ENCODE measurements around the gene JAM3. TPM values are rescaled to one million over a fixed set of nuclear protein-coding genes. Genes with fewer than 3 reads are reported as not detected.

The JAM3 gene
- total and polyA plus RNA-seq, 10 of the 15 experiments (the other 5 are each of a cell fraction or from before 2014, with no cell fraction given): 0.04 to 1.1 (median 0.32) TPM; not detected in 1

GRCh38 chr11:134024420-134025081 lies 44.3 kb upstream of the JAM3 start (continued):
- TF ChIP-seq PAX5 (IDR thresholded peaks at IDR 0.05; ENCODE audit: borderline replicate concordance, low read depth, low read length): no peak
- TF ChIP-seq ZZZ3 (IDR thresholded peaks at IDR 0.05; ENCODE audit: control insufficient read depth, insufficient read length, low read depth): no peak
- TF ChIP-seq FOS (IDR thresholded peaks at IDR 0.05; ENCODE audit: borderline replicate concordance, extremely low read depth, insufficient read length): no peak
- TF ChIP-seq EGR1 (IDR thresholded peaks at IDR 0.05; ENCODE audit: borderline replicate concordance in 1 of 2, low read depth in 2 of 2, low read length in 2 of 2): no peak
- no peak for TF ChIP-seq STAT1 (conservative IDR thresholded peaks at IDR 0.05)

GRCh38 chr11:134025082-134025429 lies 43.8 kb upstream of the JAM3 start:
- H3K9me3 ChIP-seq (replicated peaks; ENCODE audit: control insufficient read depth, insufficient read depth, low read length): no peaks in the 10 kb centered on the region
- peaks cover 0 to 9% of the 10 kb centered on the region in 2 experiments; a peak in 2 of 4 replicates for H3K27me3 ChIP-seq (replicated peaks in 1 of 2; ENCODE audit: control insufficient read depth in 2 of 2, insufficient read depth in 2 of 2, low read length in 1 of 2)
- CTCF ChIA-PET: interaction anchor here (1.6 kb wide), 1 partner anchor 97 kb away, joined by 4 read pairs; no protein-coding TSS in a partner anchor
- ATAC-seq (no peak), DNase-seq (ENCODE audit: low read depth, low spot score) (no peak), FAIRE-seq (no peak)
- no peaks in the 10 kb centered on the region for H4K20me1 ChIP-seq (ENCODE audit: control insufficient read depth, insufficient read depth)
- in situ Hi-C loops (cut with MboI) (no loop called here), intact Hi-C loops (cut with micrococcal nuclease; ENCODE audit: unreplicated experiment) (no loop called here)
- no peaks in the 10 kb centered on the region for H3K36me3 ChIP-seq (ENCODE audit: control insufficient read depth in 2 of 2, insufficient read depth in 2 of 2, low read length in 1 of 2)
- H3K4me1 ChIP-seq (ENCODE audit: control insufficient read depth, insufficient read depth, low read length): no peaks in the 10 kb centered on the region
- no peaks in the 10 kb centered on the region for H3K79me2 ChIP-seq (ENCODE audit: control insufficient read depth, insufficient read depth, low read length)
- no peak overlapping the region for H3K27ac ChIP-seq (ENCODE audit: control insufficient read depth, insufficient read depth)
- H3K4me3 ChIP-seq: no peak overlapping the region
- BruUV-seq (replicated peaks): no TSS peak
- SMC1A ChIA-PET (ENCODE audit: uncharacterized antibody, unreplicated experiment): no interaction called here
- no peak overlapping the region for H2AFZ ChIP-seq (ENCODE audit: control insufficient read depth, low read depth, low read length)
- H3K4me2 ChIP-seq (ENCODE audit: control insufficient read depth, insufficient read depth): no peak overlapping the region
- no peak overlapping the region for H3K9ac ChIP-seq (ENCODE audit: control insufficient read depth, insufficient read depth, low read length)
- POLR2A ChIA-PET: no interaction called here
- RAD21 ChIA-PET (ENCODE audit: unreplicated experiment): no interaction called here
- 44% methylated on average over 12 of the region's 12 CpGs for WGBS (ENCODE audit: insufficient coverage, insufficient replicate concordance, low lambda C conversion rate, missing lambda C conversion rate)
- no peak for TF ChIP-seq PBX3 (IDR thresholded peaks at IDR 0.05; ENCODE audit: insufficient replicate concordance, low read depth, low read length)
- no peak for TF ChIP-seq PRDM15 (CRISPR knock-in tag; IDR thresholded peaks at IDR 0.05)
- TF ChIP-seq FOXK2 (IDR thresholded peaks at IDR 0.05): no peak
- no peak for TF ChIP-seq USF1 (IDR thresholded peaks at IDR 0.05; ENCODE audit: borderline replicate concordance, extremely low read length, insufficient read depth, low read depth, low read length)
- TF ChIP-seq CHD4 (IDR thresholded peaks at IDR 0.05): no peak
- no peak for TF ChIP-seq HSF1 (IDR thresholded peaks at IDR 0.05; ENCODE audit: low read depth, low read length)
- no peak for TF ChIP-seq MAX (IDR thresholded peaks at IDR 0.05; ENCODE audit: low read depth, low read length)
- no peak for TF ChIP-seq TBL1XR1 (IDR thresholded peaks at IDR 0.05; ENCODE audit: low read depth, low read length)
- no peak for TF ChIP-seq BMI1 (IDR thresholded peaks at IDR 0.05; ENCODE audit: borderline replicate concordance)
- TF ChIP-seq TAF1 (IDR thresholded peaks at IDR 0.05; ENCODE audit: borderline replicate concordance, low read depth, low read length): no peak

Data from GM12878 (cell line).